Measurements from ENCODE around the gene TNS1.

Gene TNS1

GRCh38 chr2:217941886-217942728 is 60.7 kb downstream of the TNS1 start:
- no peak for DNase-seq

GRCh38 chr2:217941339-217941738 is 61.5 kb downstream of the TNS1 start:
- no peak for DNase-seq

- DNase-seq = no peak
These were observed 62.3 kb downstream of the TNS1 start for GRCh38 chr2:217940261-217941220.

- DNase-seq = no peak
These were observed 63.1 kb downstream of the TNS1 start for GRCh38 chr2:217939629-217940245.

- no peak for DNase-seq
These were observed 63.6 kb downstream of the TNS1 start for GRCh38 chr2:217939220-217939619.

- no peak for DNase-seq
These were observed 64.8 kb downstream of the TNS1 start for GRCh38 chr2:217938036-217938435.

- no peak for DNase-seq
These were observed 65.3 kb downstream of the TNS1 start for GRCh38 chr2:217937446-217937845.

- no peak for DNase-seq
These were observed 65.8 kb downstream of the TNS1 start for GRCh38 chr2:217936952-217937351.

GRCh38 chr2:217935901-217936684 is 66.7 kb downstream of the TNS1 start:
- DNase-seq = no peak

- DNase-seq = no peak
These were observed 67.4 kb downstream of the TNS1 start for GRCh38 chr2:217935235-217935879.

- DNase-seq = no peak
These were observed 68.3 kb downstream of the TNS1 start for GRCh38 chr2:217934321-217935131.

- peak; percentile 87 for DNase-seq
These were observed 69.2 kb downstream of the TNS1 start for GRCh38 chr2:217933617-217933993.

- DNase-seq = no peak
These were observed 69.8 kb downstream of the TNS1 start for GRCh38 chr2:217932803-217933616.

GRCh38 chr2:217931846-217932560 is 70.8 kb downstream of the TNS1 start:
- no peak for DNase-seq

- no peak for DNase-seq
These were observed 71.8 kb downstream of the TNS1 start for GRCh38 chr2:217930761-217931563.

GRCh38 chr2:217929757-217930707 is 72.8 kb downstream of the TNS1 start:
- no peak for DNase-seq

GRCh38 chr2:217929272-217929671 is 73.5 kb downstream of the TNS1 start:
- no peak for DNase-seq
